Esophagus muscularis mucosa (tissue), 3 donors: ENCODE measurements around the gene AGTRAP.

Source experiments
- POLR2A ChIP-seq: fragments of 450-650 bp; IDR thresholded peaks from one replicate; pipeline ENCODE4 v1.6.1; 2017; ENCODE audit warnings: antibody characterized with exemption, moderate library complexity, mild to moderate bottlenecking, low read depth
- TF ChIP-seq, protein P1 (sequence below), 3 experiments: fragments of 200-600 bp in 2 of 3; fragments of 450-650 bp in 1 of 3; sonication (generic) in 2 of 3; IDR thresholded peaks; one replicate each; pipeline ENCODE4 v1.5.1; 2017 to 2019; ENCODE audit warnings: antibody characterized with exemption in 3 of 3, mild to moderate bottlenecking in 2 of 3, moderate library complexity in 1 of 3

DNA sequence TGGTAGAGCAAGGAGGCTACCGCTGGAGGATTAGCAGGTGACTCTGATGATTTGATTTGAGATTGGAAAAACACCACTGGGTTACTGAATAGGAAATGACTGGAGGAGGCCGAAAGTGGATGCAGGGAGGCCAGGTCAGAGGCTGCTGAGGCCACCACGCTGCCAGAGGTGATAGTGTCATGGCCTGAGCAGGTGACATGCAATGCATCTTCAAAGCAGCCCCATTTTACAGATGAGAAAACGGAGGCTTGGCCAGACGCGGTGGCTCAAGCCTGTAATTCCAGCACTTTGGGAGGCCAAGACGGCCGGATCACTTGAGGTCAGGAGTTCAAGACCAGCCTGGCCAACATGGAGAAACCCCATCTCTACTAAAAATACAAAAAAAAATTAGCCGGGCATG, 38.8 kb downstream of the AGTRAP start:
- TF ChIP-seq, protein P1, sequence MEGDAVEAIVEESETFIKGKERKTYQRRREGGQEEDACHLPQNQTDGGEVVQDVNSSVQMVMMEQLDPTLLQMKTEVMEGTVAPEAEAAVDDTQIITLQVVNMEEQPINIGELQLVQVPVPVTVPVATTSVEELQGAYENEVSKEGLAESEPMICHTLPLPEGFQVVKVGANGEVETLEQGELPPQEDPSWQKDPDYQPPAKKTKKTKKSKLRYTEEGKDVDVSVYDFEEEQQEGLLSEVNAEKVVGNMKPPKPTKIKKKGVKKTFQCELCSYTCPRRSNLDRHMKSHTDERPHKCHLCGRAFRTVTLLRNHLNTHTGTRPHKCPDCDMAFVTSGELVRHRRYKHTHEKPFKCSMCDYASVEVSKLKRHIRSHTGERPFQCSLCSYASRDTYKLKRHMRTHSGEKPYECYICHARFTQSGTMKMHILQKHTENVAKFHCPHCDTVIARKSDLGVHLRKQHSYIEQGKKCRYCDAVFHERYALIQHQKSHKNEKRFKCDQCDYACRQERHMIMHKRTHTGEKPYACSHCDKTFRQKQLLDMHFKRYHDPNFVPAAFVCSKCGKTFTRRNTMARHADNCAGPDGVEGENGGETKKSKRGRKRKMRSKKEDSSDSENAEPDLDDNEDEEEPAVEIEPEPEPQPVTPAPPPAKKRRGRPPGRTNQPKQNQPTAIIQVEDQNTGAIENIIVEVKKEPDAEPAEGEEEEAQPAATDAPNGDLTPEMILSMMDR (IDR thresholded peaks at IDR 0.05) = no peak
- TF ChIP-seq POLR2A = no peak
